ENCODE measurements around the gene TNNI2.
A peak's percentile ranks its signal among the peaks of the same experiment; 100 is the strongest.

TNNI2 gene

GRCh38 chr11:1863352-1864216, 24.8 kb downstream of the TNNI2 start:
- H3K27me3 Mint-ChIP-seq = no peaks in the 10 kb centered on the region
- H3K4me1 Mint-ChIP-seq = peaks cover 37% of the 10 kb centered on the region

GRCh38 chr11:1864231-1864630, 25.4 kb downstream of the TNNI2 start:
- DNase-seq (ENCODE audit: low spot score in 2 of 2) = no peak
- Mint-ChIP-seq H3K4me1 (peaks cover 40% of the 10 kb centered on the region), H3K27ac (no peak overlapping the region), H3K36me3 (peaks cover 10% of the 10 kb centered on the region), H3K27me3 (no peaks in the 10 kb centered on the region), H3K4me3 (no peak overlapping the region), H3K9me3 (no peaks in the 10 kb centered on the region)
- ATAC-seq (ENCODE audit: low read depth) = no peak

More at GRCh38 chr11:1863352-1864216, 24.8 kb downstream of the TNNI2 start:
- Mint-ChIP-seq H3K36me3 (peaks cover 5% of the 10 kb centered on the region), H3K9me3 (no peaks in the 10 kb centered on the region), H3K4me3 (no peak overlapping the region), H3K27ac (no peak overlapping the region)
- no peak for ATAC-seq (ENCODE audit: low read depth)
- no peak for DNase-seq (ENCODE audit: low spot score in 2 of 2)

GRCh38 chr11:1864831-1865665, 26.3 kb downstream of the TNNI2 start:
- no peak for DNase-seq (ENCODE audit: low spot score in 2 of 2)
- H3K4me1 Mint-ChIP-seq = peaks cover 44% of the 10 kb centered on the region
- ATAC-seq (ENCODE audit: low read depth) = no peak
- H3K27me3 Mint-ChIP-seq = no peaks in the 10 kb centered on the region
- no peaks in the 10 kb centered on the region for H3K9me3 Mint-ChIP-seq
- peak overlapping the region; percentile 46 for H3K4me3 Mint-ChIP-seq
- peaks cover 10% of the 10 kb centered on the region for H3K36me3 Mint-ChIP-seq
- peak overlapping the region; percentile 53 for H3K27ac Mint-ChIP-seq

- ATAC-seq (ENCODE audit: low read depth) (no peak), DNase-seq (ENCODE audit: low spot score in 2 of 2) (no peak)
- H3K27me3 Mint-ChIP-seq = no peaks in the 10 kb centered on the region
- H3K4me3 Mint-ChIP-seq = no peak overlapping the region
- H3K36me3 Mint-ChIP-seq = peaks cover 10% of the 10 kb centered on the region
- H3K27ac Mint-ChIP-seq = no peak overlapping the region
- H3K9me3 Mint-ChIP-seq = no peaks in the 10 kb centered on the region
- peaks cover 53% of the 10 kb centered on the region for H3K4me1 Mint-ChIP-seq
These were observed 27.4 kb downstream of the TNNI2 start for GRCh38 chr11:1866226-1866625.

- Mint-ChIP-seq H3K4me3 (no peak overlapping the region), H3K9me3 (no peaks in the 10 kb centered on the region), H3K36me3 (peaks cover 10% of the 10 kb centered on the region), H3K27ac (peak overlapping the region; percentile 17), H3K27me3 (no peaks in the 10 kb centered on the region), H3K4me1 (peaks cover 57% of the 10 kb centered on the region)
- no peak for ATAC-seq (ENCODE audit: low read depth)
- DNase-seq (ENCODE audit: low spot score in 2 of 2) = no peak
These were observed 28.0 kb downstream of the TNNI2 start for GRCh38 chr11:1866776-1867175.

- Mint-ChIP-seq H3K27ac (no peak overlapping the region), H3K27me3 (no peaks in the 10 kb centered on the region), H3K9me3 (no peaks in the 10 kb centered on the region), H3K36me3 (peaks cover 10% of the 10 kb centered on the region), H3K4me1 (peaks cover 62% of the 10 kb centered on the region), H3K4me3 (no peak overlapping the region)
- ATAC-seq (ENCODE audit: low read depth) (no peak), DNase-seq (ENCODE audit: low spot score in 2 of 2) (no peak)
These were observed 28.6 kb downstream of the TNNI2 start for GRCh38 chr11:1867381-1867780.

GRCh38 chr11:1868056-1868635, 29.4 kb downstream of the TNNI2 start:
- peak overlapping the region; percentile 91 for H3K27ac Mint-ChIP-seq

GRCh38 chr11:1868636-1869291, 30.0 kb downstream of the TNNI2 start:
- DNase-seq (ENCODE audit: low spot score in 2 of 2) (no peak), ATAC-seq (ENCODE audit: low read depth) (peak; percentile 68)
- H3K9me3 Mint-ChIP-seq = no peaks in the 10 kb centered on the region
- H3K4me1 Mint-ChIP-seq = peaks cover 64% of the 10 kb centered on the region
- H3K4me3 Mint-ChIP-seq = peak overlapping the region; percentile 54
- H3K27ac Mint-ChIP-seq = peak overlapping the region; percentile 91
- no peaks in the 10 kb centered on the region for H3K27me3 Mint-ChIP-seq
- peaks cover 11% of the 10 kb centered on the region for H3K36me3 Mint-ChIP-seq

More at GRCh38 chr11:1868056-1868635, 29.4 kb downstream of the TNNI2 start:
- Mint-ChIP-seq H3K4me1 (peaks cover 61% of the 10 kb centered on the region), H3K27me3 (no peaks in the 10 kb centered on the region), H3K36me3 (peaks cover 10% of the 10 kb centered on the region), H3K9me3 (no peaks in the 10 kb centered on the region), H3K4me3 (no peak overlapping the region)
- DNase-seq (ENCODE audit: low spot score in 2 of 2) = no peak
- no peak for ATAC-seq (ENCODE audit: low read depth)

GRCh38 chr11:1869427-1870325, 30.9 kb downstream of the TNNI2 start:
- Mint-ChIP-seq H3K27ac (peak overlapping the region; percentile 91), H3K4me3 (peak overlapping the region; percentile 54), H3K9me3 (no peaks in the 10 kb centered on the region), H3K27me3 (no peaks in the 10 kb centered on the region), H3K4me1 (peaks cover 59% of the 10 kb centered on the region), H3K36me3 (peaks cover 11% of the 10 kb centered on the region)
- DNase-seq (ENCODE audit: low spot score in 2 of 2) (no peak), ATAC-seq (ENCODE audit: low read depth) (no peak)

GRCh38 chr11:1870326-1870696, 31.5 kb downstream of the TNNI2 start:
- H3K4me1 Mint-ChIP-seq = peaks cover 58% of the 10 kb centered on the region
- H3K27ac Mint-ChIP-seq = peak overlapping the region; percentile 91
- DNase-seq (ENCODE audit: low spot score in 2 of 2) = no peak
- no peaks in the 10 kb centered on the region for H3K27me3 Mint-ChIP-seq
- ATAC-seq (ENCODE audit: low read depth) = no peak
- no peaks in the 10 kb centered on the region for H3K9me3 Mint-ChIP-seq
- peak overlapping the region; percentile 44 for H3K4me3 Mint-ChIP-seq
- peaks cover 10% of the 10 kb centered on the region for H3K36me3 Mint-ChIP-seq

- Mint-ChIP-seq H3K27ac (peak overlapping the region; percentile 91), H3K27me3 (no peaks in the 10 kb centered on the region), H3K9me3 (no peaks in the 10 kb centered on the region), H3K36me3 (peaks cover 8% of the 10 kb centered on the region), H3K4me1 (peaks cover 57% of the 10 kb centered on the region), H3K4me3 (peak overlapping the region; percentile 44)
- ATAC-seq (ENCODE audit: low read depth) (no peak), DNase-seq (ENCODE audit: low spot score in 2 of 2) (no peak)
These were observed 32.1 kb downstream of the TNNI2 start for GRCh38 chr11:1870721-1871466.

- Mint-ChIP-seq H3K27me3 (no peaks in the 10 kb centered on the region), H3K36me3 (peaks cover 8% of the 10 kb centered on the region), H3K4me3 (peak overlapping the region; percentile 17), H3K4me1 (peaks cover 58% of the 10 kb centered on the region), H3K9me3 (no peaks in the 10 kb centered on the region), H3K27ac (peak overlapping the region; percentile 81)
- DNase-seq (ENCODE audit: low spot score in 2 of 2) = no peak
- no peak for ATAC-seq (ENCODE audit: low read depth)
These were observed 32.8 kb downstream of the TNNI2 start for GRCh38 chr11:1871531-1871930.
